MCF 10A (cell line): ENCODE measurements around the gene MYLK2. TPM values are rescaled to one million over a fixed set of nuclear protein-coding genes. Genes with fewer than 3 reads are reported as not detected.

ENCODE experiments used
- BruUV-seq: library from RNA; stranded (reverse); fragments of 400-500 nt; replicated peaks from 2 replicates; lab custom pipeline; 2021; lab: Mats Ljungman, UMichigan
- CTCF ChIA-PET: fragments of 300-600 bp; sonication (Branson Sonifier 250); formaldehyde crosslinking; extraction: SDS; loops from one replicate; lab custom pipeline; 2021; ENCODE audit warnings: antibody characterized with exemption, inconsistent platforms; lab: Yijun Ruan, JAX
- POLR2A ChIA-PET: fragments of 300-600, 350-650 bp; sonication (Branson Sonifier 250); formaldehyde crosslinking; extraction: SDS; loops from one replicate; lab custom pipeline; 2020; ENCODE audit warnings: antibody characterized with exemption, inconsistent platforms; lab: Yijun Ruan, JAX
- DNase-seq: peaks from one replicate; pipeline ENCODE4 v3.0.0-alpha.2; 2018; ENCODE audit not compliant: unreplicated experiment
- H3K27ac Mint-ChIP-seq: one replicate; pipeline ENCODE4 v1.8.0; 2022; ENCODE audit warnings: mild to moderate bottlenecking, low read depth, mixed read lengths; ENCODE audit not compliant: unreplicated experiment
- H3K27me3 Mint-ChIP-seq: one replicate; pipeline ENCODE4 v1.8.0; 2022; ENCODE audit warnings: mixed read lengths; ENCODE audit not compliant: insufficient read depth, unreplicated experiment
- H3K36me3 Mint-ChIP-seq: one replicate; pipeline ENCODE4 v1.8.0; 2022; ENCODE audit warnings: mild to moderate bottlenecking, moderate library complexity, mixed read lengths; ENCODE audit not compliant: insufficient read depth, unreplicated experiment
- H3K4me1 Mint-ChIP-seq: one replicate; pipeline ENCODE4 v1.8.0; 2022; ENCODE audit warnings: mixed read lengths; ENCODE audit not compliant: insufficient read depth, unreplicated experiment
- H3K4me3 Mint-ChIP-seq: one replicate; pipeline ENCODE4 v1.8.0; 2022; ENCODE audit warnings: mild to moderate bottlenecking, moderate library complexity, mixed read lengths; ENCODE audit not compliant: unreplicated experiment
- H3K9me3 Mint-ChIP-seq: one replicate; pipeline ENCODE4 v1.8.0; 2022; ENCODE audit warnings: mixed read lengths; ENCODE audit not compliant: unreplicated experiment
- intact Hi-C: fragments of 100-400 bp; cut with micrococcal nuclease; formaldehyde crosslinking; loops from 2 replicates; pipeline ENCODE4 v1.14.1; 2022
- total RNA-seq: library from RNA; stranded (reverse); gene quantifications from 2 replicates; pipeline ENCODE4 v1.2.3, GENCODE V29; 2022
- TF ChIP-seq, protein P1 (sequence below): fragments of 200-600 bp; IDR thresholded peaks from one replicate; pipeline ENCODE4 v1.8.0; 2022; ENCODE audit warnings: antibody characterized with exemption, mild to moderate bottlenecking; ENCODE audit not compliant: unreplicated experiment

The MYLK2 gene
- total RNA-seq, 1 experiment from 2014 or later: 0.14 TPM

DNA sequence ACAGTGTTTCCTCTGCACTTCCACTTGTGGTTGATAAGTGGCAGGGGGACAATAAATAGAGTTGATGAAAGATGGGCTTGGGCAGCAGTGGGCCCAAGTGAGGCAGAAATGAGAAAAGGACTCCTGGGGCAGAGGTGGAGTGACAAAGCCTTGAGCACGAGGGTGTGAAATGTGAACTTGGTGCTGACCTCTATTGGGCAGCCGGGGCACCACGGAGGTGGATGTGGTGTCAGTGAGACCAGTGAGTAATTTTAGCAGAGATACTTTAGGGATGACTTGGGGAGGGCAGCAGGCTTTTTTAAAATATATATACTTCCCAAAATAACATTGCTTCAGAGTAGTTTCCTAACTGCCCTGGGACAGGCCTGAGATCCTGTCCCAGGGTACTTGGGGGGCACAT is 30.6 kb upstream of the MYLK2 start:
- H3K4me1 Mint-ChIP-seq: no peaks in the 10 kb centered on the region
- H3K9me3 Mint-ChIP-seq: no peaks in the 10 kb centered on the region
- H3K27ac Mint-ChIP-seq: no peak overlapping the region
- DNase-seq: peak; percentile 16
- H3K36me3 Mint-ChIP-seq: peaks cover 23% of the 10 kb centered on the region
- CTCF ChIA-PET: interaction anchor here (0.6 to 1.2 kb wide), 7 partner anchors 20 to 243 kb away, joined by 3 to 5 read pairs (median 3); no protein-coding TSS in a partner anchor
- BruUV-seq: no TSS peak
- POLR2A ChIA-PET: interaction anchor here (1.1 kb wide), 1 partner anchor 49 kb away, joined by 3 read pairs; the partner anchor contains the start of gene TPX2
- TF ChIP-seq, protein P1, sequence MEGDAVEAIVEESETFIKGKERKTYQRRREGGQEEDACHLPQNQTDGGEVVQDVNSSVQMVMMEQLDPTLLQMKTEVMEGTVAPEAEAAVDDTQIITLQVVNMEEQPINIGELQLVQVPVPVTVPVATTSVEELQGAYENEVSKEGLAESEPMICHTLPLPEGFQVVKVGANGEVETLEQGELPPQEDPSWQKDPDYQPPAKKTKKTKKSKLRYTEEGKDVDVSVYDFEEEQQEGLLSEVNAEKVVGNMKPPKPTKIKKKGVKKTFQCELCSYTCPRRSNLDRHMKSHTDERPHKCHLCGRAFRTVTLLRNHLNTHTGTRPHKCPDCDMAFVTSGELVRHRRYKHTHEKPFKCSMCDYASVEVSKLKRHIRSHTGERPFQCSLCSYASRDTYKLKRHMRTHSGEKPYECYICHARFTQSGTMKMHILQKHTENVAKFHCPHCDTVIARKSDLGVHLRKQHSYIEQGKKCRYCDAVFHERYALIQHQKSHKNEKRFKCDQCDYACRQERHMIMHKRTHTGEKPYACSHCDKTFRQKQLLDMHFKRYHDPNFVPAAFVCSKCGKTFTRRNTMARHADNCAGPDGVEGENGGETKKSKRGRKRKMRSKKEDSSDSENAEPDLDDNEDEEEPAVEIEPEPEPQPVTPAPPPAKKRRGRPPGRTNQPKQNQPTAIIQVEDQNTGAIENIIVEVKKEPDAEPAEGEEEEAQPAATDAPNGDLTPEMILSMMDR: no peak
- no peaks in the 10 kb centered on the region for H3K27me3 Mint-ChIP-seq
- H3K4me3 Mint-ChIP-seq: no peak overlapping the region
- intact Hi-C loops: loop anchor here (5.0 kb wide), 1 partner anchor 61 kb away; no protein-coding TSS in a partner anchor

DNA sequence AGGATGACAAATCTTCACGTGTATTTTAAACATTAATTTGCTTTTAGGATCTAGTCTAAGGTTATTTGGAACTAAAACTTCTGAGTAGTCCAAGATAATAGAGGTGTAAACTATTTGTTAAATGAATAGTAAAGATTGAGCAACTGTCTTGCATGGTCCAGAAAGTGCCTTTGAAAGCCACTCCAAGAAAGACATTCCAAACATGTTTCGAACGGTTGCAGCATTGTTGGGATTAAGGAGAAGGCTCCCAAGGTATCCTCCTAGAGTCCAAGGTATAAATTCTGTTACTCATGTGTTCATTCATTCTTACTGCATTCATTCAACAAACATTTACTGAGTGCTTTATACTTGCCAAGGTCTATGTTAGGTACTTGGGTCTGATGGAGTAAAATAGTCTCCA is 28.8 kb upstream of the MYLK2 start:
- POLR2A ChIA-PET: interaction anchor here (1.1 kb wide), 1 partner anchor 52 kb away, joined by 3 read pairs; no protein-coding TSS in a partner anchor
- no peak overlapping the region for H3K4me3 Mint-ChIP-seq
- CTCF ChIA-PET: no interaction called here
- no peaks in the 10 kb centered on the region for H3K4me1 Mint-ChIP-seq
- BruUV-seq: no TSS peak
- no peak overlapping the region for H3K27ac Mint-ChIP-seq
- H3K9me3 Mint-ChIP-seq: no peaks in the 10 kb centered on the region
- intact Hi-C loops: no loop called here
- no peaks in the 10 kb centered on the region for H3K27me3 Mint-ChIP-seq
- DNase-seq: no peak
- peaks cover 29% of the 10 kb centered on the region for H3K36me3 Mint-ChIP-seq
- TF ChIP-seq, protein P1: no peak

DNA sequence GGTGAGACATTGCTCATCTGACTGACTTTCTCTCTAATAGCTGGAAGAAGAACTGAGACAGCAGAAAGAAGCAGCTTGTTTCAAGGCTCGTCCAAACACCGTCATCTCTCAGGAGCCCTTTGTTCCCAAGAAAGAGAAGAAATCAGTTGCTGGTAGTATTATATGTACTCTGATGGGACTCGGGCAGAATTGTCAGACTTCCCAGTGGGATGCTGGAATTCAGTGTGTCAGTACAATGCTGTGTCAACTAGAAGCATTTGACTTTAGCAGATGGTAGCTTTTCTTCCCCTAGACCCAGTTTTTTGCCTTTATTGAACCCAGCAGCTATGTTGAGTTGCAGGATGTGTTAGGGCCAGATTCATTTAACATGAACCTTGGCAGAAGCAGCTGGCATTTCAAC is 21.8 kb upstream of the MYLK2 start:
- Mint-ChIP-seq H3K27me3 (no peaks in the 10 kb centered on the region), H3K4me3 (no peak overlapping the region), H3K36me3 (peaks cover 63% of the 10 kb centered on the region), H3K9me3 (no peaks in the 10 kb centered on the region), H3K4me1 (no peaks in the 10 kb centered on the region), H3K27ac (no peak overlapping the region)
- TF ChIP-seq, protein P1: no peak
- ChIA-PET POLR2A (interaction anchor here (0.6 to 1.7 kb wide), 2 partner anchors 16 to 83 kb away, joined by 3 to 4 read pairs; no protein-coding TSS in a partner anchor), CTCF (interaction anchor here (0.5 to 0.7 kb wide), 2 partner anchors 11 to 54 kb away, joined by 3 read pairs; no protein-coding TSS in a partner anchor)
- DNase-seq: no peak
- intact Hi-C loops: no loop called here
- no TSS peak for BruUV-seq

DNA sequence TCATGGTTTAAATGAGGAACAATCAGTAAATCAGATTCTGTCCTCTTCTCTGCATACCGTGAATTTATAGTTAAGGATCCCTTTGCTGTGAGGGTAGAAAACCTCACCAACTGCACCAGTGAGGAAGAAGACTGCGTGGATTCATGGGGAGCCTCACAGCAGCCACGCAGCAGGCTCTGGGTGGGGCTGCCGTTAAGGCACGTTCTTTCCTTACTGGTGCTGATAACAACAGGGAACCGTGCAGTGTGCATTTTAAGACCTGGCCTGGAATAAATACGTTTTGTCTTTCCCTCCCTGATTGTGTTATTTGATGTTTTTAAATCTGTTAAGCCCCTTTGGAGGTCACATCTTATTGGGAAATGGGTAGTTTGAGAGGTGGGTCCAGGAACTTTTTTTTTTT is 17.6 kb upstream of the MYLK2 start:
- H3K4me1 Mint-ChIP-seq: no peaks in the 10 kb centered on the region
- ChIA-PET CTCF (no interaction called here), POLR2A (no interaction called here)
- H3K9me3 Mint-ChIP-seq: no peaks in the 10 kb centered on the region
- BruUV-seq: no TSS peak
- no peaks in the 10 kb centered on the region for H3K27me3 Mint-ChIP-seq
- no peak for DNase-seq
- no peak overlapping the region for H3K27ac Mint-ChIP-seq
- H3K36me3 Mint-ChIP-seq: peaks cover 61% of the 10 kb centered on the region
- H3K4me3 Mint-ChIP-seq: no peak overlapping the region
- intact Hi-C loops: no loop called here
- TF ChIP-seq, protein P1: no peak
